ENCODE measurements around the gene ATP6AP2. TPM values are rescaled to one million over a fixed set of nuclear protein-coding genes. Genes with fewer than 3 reads are reported as not detected.

The ATP6AP2 gene
- total and polyA plus RNA-seq, 2 of the 8 experiments (the other 6 are each of a cell fraction or from before 2014, with no cell fraction given) = 66.0 to 86.2 TPM

- WGBS, 2 experiments (ENCODE audit: extremely low coverage in 1 of 2, insufficient coverage in 1 of 2, insufficient read length in 1 of 2, insufficient replicate concordance in 2 of 2, low coverage in 1 of 2, low lambda C conversion rate in 2 of 2, missing lambda C conversion rate in 1 of 2) = 12% methylated on average over 8 of the region's 15 CpGs; no CpG with 5 or more reads in 1 of the 2 experiments
- H3K79me2 ChIP-seq (ENCODE audit: control insufficient read depth in 1 of 2, insufficient read depth in 2 of 2, low read length in 2 of 2) = peaks cover 0 to 34% of the 10 kb centered on the region in 2 experiments; a peak in 2 of 4 replicates
- no peak overlapping the region for H2BK12ac ChIP-seq (ENCODE audit: low read depth, low read length)
- TF ChIP-seq FOSL1 (IDR thresholded peaks at IDR 0.05; ENCODE audit: insufficient read depth, low read depth, low read length) (no peak), YY1 (IDR thresholded peaks at IDR 0.05; ENCODE audit: low read depth, low read length) (no peak), KDM4A (IDR thresholded peaks at IDR 0.05; ENCODE audit: low read depth, low read length, severe bottlenecking) (no peak), SIN3A (conservative IDR thresholded peaks at IDR 0.05 in 1 of 2, IDR thresholded peaks at IDR 0.05 in 1 of 2; ENCODE audit: low read depth in 1 of 2, low read length in 2 of 2) (no peak), RFX5 (IDR thresholded peaks at IDR 0.05; ENCODE audit: borderline replicate concordance, low read depth, low read length) (no peak), TAF1 (IDR thresholded peaks at IDR 0.05; ENCODE audit: low read depth, low read length) (no peak), GABPA (IDR thresholded peaks at IDR 0.05; ENCODE audit: borderline replicate concordance, insufficient read depth, low read length) (no peak), CBX8 (IDR thresholded peaks at IDR 0.05; ENCODE audit: borderline replicate concordance, low read depth, low read length) (no peak), CHD2 (IDR thresholded peaks at IDR 0.05; ENCODE audit: low read length) (no peak), CEBPB (IDR thresholded peaks at IDR 0.05; ENCODE audit: low read depth, low read length) (no peak), RNF2 (IDR thresholded peaks at IDR 0.05; ENCODE audit: borderline replicate concordance, low read depth, low read length, missing control alignments, poor library complexity, severe bottlenecking) (no peak), SP2 (IDR thresholded peaks at IDR 0.05; ENCODE audit: low read length) (no peak), BCL11A (IDR thresholded peaks at IDR 0.05; ENCODE audit: low read depth in 2 of 2, low read length in 2 of 2) (no peak), RXRA (IDR thresholded peaks at IDR 0.05; ENCODE audit: insufficient read depth, low read depth, low read length) (no peak)
These were observed 658 bp downstream of the ATP6AP2 start for GRCh38 chrX:40581336-40581920.

More at GRCh38 chrX:40581336-40581920, 658 bp downstream of the ATP6AP2 start:
- no peaks in the 10 kb centered on the region for H3K79me1 ChIP-seq (ENCODE audit: low read depth, low read length)
- H3K56ac ChIP-seq (replicated peaks; ENCODE audit: insufficient read length, low read depth, low read length) = no peak overlapping the region
- H2BK5ac ChIP-seq (ENCODE audit: low read depth, low read length) = no peak overlapping the region
- no peaks in the 10 kb centered on the region for H3K36me3 ChIP-seq (ENCODE audit: control insufficient read depth in 2 of 4, insufficient read depth in 4 of 4, low read length in 3 of 4)
- no peak overlapping the region for H4K91ac ChIP-seq (replicated peaks; ENCODE audit: insufficient read length, low read length)
- peak overlapping the region; percentile 39 to 72 for H3K4me2 ChIP-seq (ENCODE audit: insufficient read depth in 1 of 2, low read depth in 2 of 2, low read length in 2 of 2)
- no peak overlapping the region for H3K23ac ChIP-seq (ENCODE audit: insufficient read length)
- H2BK15ac ChIP-seq (ENCODE audit: low read length) = no peak overlapping the region
- H4K8ac ChIP-seq (ENCODE audit: extremely low read depth, insufficient read depth, low read length) = no peak overlapping the region
- H3K27ac ChIP-seq (ENCODE audit: low read depth, low read length) = no peak overlapping the region
- H2BK120ac ChIP-seq (replicated peaks; ENCODE audit: low read depth, low read length) = no peak overlapping the region
- H2BK20ac ChIP-seq (ENCODE audit: low read length) = no peak overlapping the region
- H3K18ac ChIP-seq (ENCODE audit: extremely low read depth, low read length) = no peak overlapping the region
- DNase-seq (ENCODE audit: low read depth in 1 of 2, low spot score in 2 of 2) = no peak
- no peak for FAIRE-seq
- no peak overlapping the region for H3K4ac ChIP-seq (replicated peaks; ENCODE audit: insufficient read length, low read depth, low read length)
- H4K5ac ChIP-seq (ENCODE audit: insufficient read length, low read depth, low read length) = no peak overlapping the region
- H3K23me2 ChIP-seq (ENCODE audit: low read depth, low read length) = no peaks in the 10 kb centered on the region
- H3K9ac ChIP-seq (replicated peaks in 1 of 4; ENCODE audit: extremely low read depth in 1 of 4, low read depth in 3 of 4, low read length in 3 of 4) = peak overlapping the region in 3 of 4 experiments; percentile 13 to 71 (median 37); a peak in 5 of 7 replicates
- peak overlapping the region; percentile 65 to 78 (median 71) for H3K4me3 ChIP-seq (ENCODE audit: extremely low read depth in 1 of 4, insufficient read depth in 2 of 4, low read depth in 3 of 4, low read length in 4 of 4)
- CTCF ChIA-PET (ENCODE audit: partially characterized antibody) = no interaction called here
- no peak overlapping the region for H2AK5ac ChIP-seq (ENCODE audit: low read depth, low read length)
- peaks cover 2 to 3% of the 10 kb centered on the region in 2 experiments for H4K20me1 ChIP-seq (replicated peaks in 1 of 2; ENCODE audit: control insufficient read depth in 1 of 2, insufficient read depth in 2 of 2, low read length in 2 of 2)
- H2AFZ ChIP-seq (ENCODE audit: low read length) = no peak overlapping the region
- POLR2A ChIA-PET (ENCODE audit: partially characterized antibody) = no interaction called here
- no peaks in the 10 kb centered on the region for H3K27me3 ChIP-seq (replicated peaks in 1 of 4; ENCODE audit: control insufficient read depth in 3 of 4, extremely low read depth in 1 of 4, insufficient read depth in 3 of 4, low read length in 3 of 4)
- no peaks in the 10 kb centered on the region for H3K4me1 ChIP-seq (replicated peaks in 1 of 4; ENCODE audit: control insufficient read depth in 3 of 4, insufficient read depth in 4 of 4, low read length in 3 of 4)
- no peaks in the 10 kb centered on the region for H3K9me3 ChIP-seq (ENCODE audit: insufficient read depth in 2 of 2, low read depth in 1 of 2, low read length in 1 of 2)
- H3K14ac ChIP-seq (ENCODE audit: insufficient read length) = no peak overlapping the region
